ENCODE results near the gene HIBADH.
A peak's percentile ranks its signal among the peaks of the same experiment; 100 is the strongest.

Gene HIBADH

GRCh38 chr7:27688646-27689045 lies 26.0 kb upstream of the HIBADH start:
- Histone ChIP-seq H3K79me2 (ENCODE audit: insufficient read depth, low read length) (no peaks in the 10 kb centered on the region), H3K27me3 (ENCODE audit: insufficient read depth, low read length, poor library complexity, severe bottlenecking) (no peaks in the 10 kb centered on the region), H3K9me3 (ENCODE audit: insufficient read depth, low read depth, low read length) (no peaks in the 10 kb centered on the region), H3F3A (ENCODE audit: low read depth) (no peaks in the 10 kb centered on the region), H3K4me3 (ENCODE audit: low read length, poor library complexity, severe bottlenecking) (no peak overlapping the region), H3K9me2 (replicated peaks; ENCODE audit: low read depth, low read length) (no peaks in the 10 kb centered on the region), H4K20me1 (ENCODE audit: insufficient read depth, low read length, poor library complexity, severe bottlenecking) (no peaks in the 10 kb centered on the region), H3K4me2 (ENCODE audit: low read depth, low read length, poor library complexity, severe bottlenecking) (no peak overlapping the region), H3K9ac (ENCODE audit: low read depth, low read length, poor library complexity, severe bottlenecking) (no peak overlapping the region), H3K36me3 (ENCODE audit: insufficient read depth, low read length) (no peaks in the 10 kb centered on the region), H3K4me1 (ENCODE audit: insufficient read depth, low read length, poor library complexity, severe bottlenecking) (peaks cover 17% of the 10 kb centered on the region), H2AFZ (ENCODE audit: low read length) (no peak overlapping the region)
- TF ChIP-seq CTCF (conservative IDR thresholded peaks at IDR 0.05; ENCODE audit: low read length) (no peak), EZH2phosphoT487 (IDR thresholded peaks at IDR 0.05; ENCODE audit: borderline replicate concordance) (no peak)

- Histone ChIP-seq H4K20me1 (ENCODE audit: insufficient read depth, low read length, poor library complexity, severe bottlenecking) (no peaks in the 10 kb centered on the region), H3K4me3 (ENCODE audit: low read length, poor library complexity, severe bottlenecking) (no peak overlapping the region), H3K79me2 (ENCODE audit: insufficient read depth, low read length) (no peaks in the 10 kb centered on the region), H3K4me2 (ENCODE audit: low read depth, low read length, poor library complexity, severe bottlenecking) (no peak overlapping the region), H2AFZ (ENCODE audit: low read length) (no peak overlapping the region), H3K9me3 (ENCODE audit: insufficient read depth, low read depth, low read length) (no peaks in the 10 kb centered on the region), H3K27me3 (ENCODE audit: insufficient read depth, low read length, poor library complexity, severe bottlenecking) (no peaks in the 10 kb centered on the region), H3K36me3 (ENCODE audit: insufficient read depth, low read length) (no peaks in the 10 kb centered on the region), H3K9me2 (replicated peaks; ENCODE audit: low read depth, low read length) (no peaks in the 10 kb centered on the region), H3K9ac (ENCODE audit: low read depth, low read length, poor library complexity, severe bottlenecking) (no peak overlapping the region), H3F3A (ENCODE audit: low read depth) (no peaks in the 10 kb centered on the region), H3K4me1 (ENCODE audit: insufficient read depth, low read length, poor library complexity, severe bottlenecking) (peaks cover 13% of the 10 kb centered on the region)
- TF ChIP-seq CTCF (conservative IDR thresholded peaks at IDR 0.05; ENCODE audit: low read length): no peak
- no peak for TF ChIP-seq EZH2phosphoT487 (IDR thresholded peaks at IDR 0.05; ENCODE audit: borderline replicate concordance)
These were observed 25.4 kb upstream of the HIBADH start for GRCh38 chr7:27688056-27688455.

GRCh38 chr7:27686315-27686714 lies 23.6 kb upstream of the HIBADH start:
- Histone ChIP-seq H4K20me1 (ENCODE audit: insufficient read depth, low read length, poor library complexity, severe bottlenecking) (no peaks in the 10 kb centered on the region), H2AFZ (ENCODE audit: low read length) (peak overlapping the region; percentile 25; the same call in 1 of the 2 replicates), H3K9me3 (ENCODE audit: insufficient read depth, low read depth, low read length) (no peaks in the 10 kb centered on the region), H3K36me3 (ENCODE audit: insufficient read depth, low read length) (no peaks in the 10 kb centered on the region), H3K79me2 (ENCODE audit: insufficient read depth, low read length) (no peaks in the 10 kb centered on the region), H3K9me2 (replicated peaks; ENCODE audit: low read depth, low read length) (no peaks in the 10 kb centered on the region), H3K4me1 (ENCODE audit: insufficient read depth, low read length, poor library complexity, severe bottlenecking) (peaks cover 12% of the 10 kb centered on the region), H3K9ac (ENCODE audit: low read depth, low read length, poor library complexity, severe bottlenecking) (no peak overlapping the region), H3K4me2 (ENCODE audit: low read depth, low read length, poor library complexity, severe bottlenecking) (no peak overlapping the region), H3F3A (ENCODE audit: low read depth) (no peaks in the 10 kb centered on the region), H3K4me3 (ENCODE audit: low read length, poor library complexity, severe bottlenecking) (no peak overlapping the region), H3K27me3 (ENCODE audit: insufficient read depth, low read length, poor library complexity, severe bottlenecking) (no peaks in the 10 kb centered on the region)
- TF ChIP-seq CTCF (conservative IDR thresholded peaks at IDR 0.05; ENCODE audit: low read length) (no peak), EZH2phosphoT487 (IDR thresholded peaks at IDR 0.05; ENCODE audit: borderline replicate concordance) (no peak)

All from Loucy (cell line).